Measurements from ENCODE around the gene PLD6.

DNA sequence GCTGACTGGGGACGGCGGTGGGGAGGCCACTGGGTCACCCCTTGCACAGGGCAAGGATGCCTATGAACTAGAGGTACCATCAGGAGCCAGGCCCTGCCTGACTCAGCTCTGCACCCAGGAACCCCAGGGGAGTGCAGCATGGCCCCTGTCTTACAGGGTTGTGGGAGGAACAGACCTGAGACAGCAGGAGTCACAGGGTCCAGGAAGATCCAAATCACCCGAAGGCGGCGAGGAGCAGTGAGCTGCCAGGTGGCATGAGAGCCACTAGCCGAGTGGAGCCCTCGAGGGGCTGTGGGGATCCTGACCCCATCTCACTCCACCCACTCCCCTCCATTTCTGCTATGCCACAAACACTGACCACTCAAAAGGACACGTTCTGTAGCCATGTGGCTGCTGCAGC is 30.8 kb downstream of the PLD6 start:
- TF ChIP-seq POLR2A (IDR thresholded peaks at IDR 0.05), result no peak
- TF ChIP-seq, protein P1, sequence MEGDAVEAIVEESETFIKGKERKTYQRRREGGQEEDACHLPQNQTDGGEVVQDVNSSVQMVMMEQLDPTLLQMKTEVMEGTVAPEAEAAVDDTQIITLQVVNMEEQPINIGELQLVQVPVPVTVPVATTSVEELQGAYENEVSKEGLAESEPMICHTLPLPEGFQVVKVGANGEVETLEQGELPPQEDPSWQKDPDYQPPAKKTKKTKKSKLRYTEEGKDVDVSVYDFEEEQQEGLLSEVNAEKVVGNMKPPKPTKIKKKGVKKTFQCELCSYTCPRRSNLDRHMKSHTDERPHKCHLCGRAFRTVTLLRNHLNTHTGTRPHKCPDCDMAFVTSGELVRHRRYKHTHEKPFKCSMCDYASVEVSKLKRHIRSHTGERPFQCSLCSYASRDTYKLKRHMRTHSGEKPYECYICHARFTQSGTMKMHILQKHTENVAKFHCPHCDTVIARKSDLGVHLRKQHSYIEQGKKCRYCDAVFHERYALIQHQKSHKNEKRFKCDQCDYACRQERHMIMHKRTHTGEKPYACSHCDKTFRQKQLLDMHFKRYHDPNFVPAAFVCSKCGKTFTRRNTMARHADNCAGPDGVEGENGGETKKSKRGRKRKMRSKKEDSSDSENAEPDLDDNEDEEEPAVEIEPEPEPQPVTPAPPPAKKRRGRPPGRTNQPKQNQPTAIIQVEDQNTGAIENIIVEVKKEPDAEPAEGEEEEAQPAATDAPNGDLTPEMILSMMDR (IDR thresholded peaks at IDR 0.05 in 4 of 5, conservative IDR thresholded peaks at IDR 0.05 in 1 of 5), result no peak
